ENCODE measurements around the gene ADARB2.

Gene ADARB2

DNA sequence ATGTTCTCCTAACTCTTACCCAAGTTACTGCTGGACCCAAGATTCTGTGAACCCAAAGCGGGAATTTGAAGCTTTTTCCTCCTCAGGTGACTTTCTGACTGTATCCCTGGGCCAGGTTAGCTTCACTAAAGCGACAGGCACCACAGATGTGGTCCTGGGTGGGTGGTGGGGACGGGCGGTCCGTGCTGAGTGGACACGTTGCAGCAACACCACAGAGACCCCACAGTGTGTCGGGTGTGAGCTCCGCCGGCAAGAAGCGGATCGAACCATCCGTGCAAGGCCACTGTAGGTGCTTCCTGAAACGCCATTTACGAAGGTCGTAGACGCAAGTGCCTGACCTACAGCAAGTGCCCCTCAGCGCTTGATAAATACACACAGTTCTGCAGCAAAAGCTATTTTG, 325.9 kb downstream of the ADARB2 start:
- no peak overlapping the region for H2BK15ac ChIP-seq (ENCODE audit: low read length)
- DNase-seq (ENCODE audit: low spot score), result no peak
- no peak overlapping the region for H3K27ac ChIP-seq (replicated peaks; ENCODE audit: low read length)
- H2AK5ac ChIP-seq (ENCODE audit: low read depth, low read length), result no peak overlapping the region
- no peaks in the 10 kb centered on the region for H3K79me1 ChIP-seq (ENCODE audit: low read depth, low read length)
- H2BK120ac ChIP-seq (ENCODE audit: low read depth, low read length), result no peak overlapping the region
- no peak overlapping the region for H3K9ac ChIP-seq (ENCODE audit: low read depth, low read length, poor library complexity)
- no peak overlapping the region for H2AFZ ChIP-seq (ENCODE audit: low read length)
- no peak overlapping the region for H3K4me3 ChIP-seq (ENCODE audit: low read length in 2 of 2)
- H3K18ac ChIP-seq (ENCODE audit: low read length), result peak overlapping the region; percentile 9
- no peak overlapping the region for H4K8ac ChIP-seq (ENCODE audit: low read depth, low read length)
- H3K4ac ChIP-seq (ENCODE audit: low read length), result no peak overlapping the region
- H2BK12ac ChIP-seq (ENCODE audit: low read length), result no peak overlapping the region
- H2BK5ac ChIP-seq (ENCODE audit: low read length), result no peak overlapping the region
- H3K14ac ChIP-seq (ENCODE audit: low read length), result no peak overlapping the region
- peaks cover 0 to 4% (median 0%) of the 10 kb centered on the region in 3 experiments for H3K27me3 ChIP-seq (ENCODE audit: control insufficient read depth in 3 of 3, insufficient read depth in 3 of 3, low read depth in 1 of 3, low read length in 3 of 3)
- H3K4me1 ChIP-seq (ENCODE audit: control insufficient read depth in 2 of 2, insufficient read depth in 1 of 2, low read depth in 1 of 2, low read length in 2 of 2), result no peaks in the 10 kb centered on the region
- no peak overlapping the region for H3K4me2 ChIP-seq (ENCODE audit: insufficient read depth, low read length, poor library complexity, severe bottlenecking)
- no peak overlapping the region for H4K91ac ChIP-seq (ENCODE audit: low read depth, low read length, poor library complexity)
- H3K9me3 ChIP-seq (replicated peaks in 1 of 2; ENCODE audit: control insufficient read depth in 2 of 2, insufficient read depth in 1 of 2, low read depth in 1 of 2, low read length in 2 of 2), result no peaks in the 10 kb centered on the region
- H3K36me3 ChIP-seq (replicated peaks in 1 of 2; ENCODE audit: control insufficient read depth in 2 of 2, insufficient read depth in 2 of 2, low read length in 2 of 2), result no peaks in the 10 kb centered on the region
- no peak overlapping the region for H3K23ac ChIP-seq (ENCODE audit: low read depth, low read length, poor library complexity)
- no CpG with 5 or more reads among the region's 17 CpGs for WGBS, 2 donors (ENCODE audit: extremely low coverage in 2 of 2, insufficient read length in 2 of 2, insufficient replicate concordance in 1 of 2)

DNA sequence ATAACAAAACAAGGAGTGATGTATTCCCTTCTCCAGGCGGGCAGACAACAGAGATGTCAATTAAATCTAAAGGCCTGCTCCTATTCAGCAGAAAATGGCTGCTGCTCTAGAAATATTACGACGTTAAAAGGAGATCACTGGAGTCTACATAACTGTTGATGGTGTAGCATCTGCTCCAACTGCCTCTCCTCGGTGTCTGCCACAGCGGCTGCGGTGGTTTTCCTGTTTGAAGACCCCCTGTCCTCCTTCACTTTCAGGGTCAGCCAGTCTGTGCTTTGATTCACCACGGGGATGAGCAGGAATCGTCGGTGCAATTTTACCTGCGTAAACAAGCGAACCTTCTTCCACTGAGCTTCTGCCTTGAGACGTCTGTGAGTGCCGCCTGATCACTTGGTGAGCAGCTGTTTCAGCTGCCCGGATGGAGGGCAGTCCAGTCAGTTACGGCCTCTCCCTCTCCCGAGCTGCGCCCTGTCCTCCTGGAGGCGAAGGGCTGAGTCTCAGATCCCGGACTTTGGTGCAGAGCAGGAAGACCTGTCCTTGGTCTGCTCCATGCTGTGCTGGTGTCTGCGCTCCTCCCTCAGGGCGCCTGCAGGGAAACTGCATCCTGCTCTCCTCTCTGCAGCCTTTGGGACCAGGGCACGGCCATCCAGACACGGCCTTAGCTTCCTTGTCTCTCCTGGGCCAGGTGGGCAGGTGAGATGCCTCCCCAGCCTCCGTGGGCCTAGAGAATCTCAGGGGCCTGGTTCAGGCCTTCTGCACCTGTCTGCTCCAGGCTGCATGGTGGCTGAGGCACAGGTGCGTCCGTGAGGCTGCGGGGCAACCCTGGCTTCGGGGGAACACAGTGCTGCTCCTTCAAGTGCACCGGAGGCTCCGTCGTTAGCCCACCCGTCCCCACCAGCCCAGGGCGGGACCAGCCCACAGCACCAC, 326.6 kb downstream of the ADARB2 start:
- no CpG with 5 or more reads among the region's 33 CpGs for WGBS, 2 donors (ENCODE audit: extremely low coverage in 2 of 2, insufficient read length in 2 of 2, insufficient replicate concordance in 1 of 2)
- peak overlapping the region; percentile 40 for H3K18ac ChIP-seq (ENCODE audit: low read length)
- peak overlapping the region; percentile 67 for H2AK5ac ChIP-seq (ENCODE audit: low read depth, low read length)
- no peak overlapping the region for H2BK15ac ChIP-seq (ENCODE audit: low read length)
- H2BK5ac ChIP-seq (ENCODE audit: low read length), result no peak overlapping the region
- H2BK120ac ChIP-seq (ENCODE audit: low read depth, low read length), result no peak overlapping the region
- H3K4ac ChIP-seq (ENCODE audit: low read length), result peak overlapping the region; percentile 10
- no peak overlapping the region for H4K91ac ChIP-seq (ENCODE audit: low read depth, low read length, poor library complexity)
- no peak overlapping the region for H4K8ac ChIP-seq (ENCODE audit: low read depth, low read length)
- no peaks in the 10 kb centered on the region for H3K79me1 ChIP-seq (ENCODE audit: low read depth, low read length)
- H3K4me1 ChIP-seq (ENCODE audit: control insufficient read depth in 2 of 2, insufficient read depth in 1 of 2, low read depth in 1 of 2, low read length in 2 of 2), result no peaks in the 10 kb centered on the region
- H3K14ac ChIP-seq (ENCODE audit: low read length), result no peak overlapping the region
- H3K27me3 ChIP-seq (ENCODE audit: control insufficient read depth in 3 of 3, insufficient read depth in 3 of 3, low read depth in 1 of 3, low read length in 3 of 3), result peaks cover 0 to 4% (median 0%) of the 10 kb centered on the region in 3 experiments
- no peak for DNase-seq (ENCODE audit: low spot score)
- H3K9me3 ChIP-seq (replicated peaks in 1 of 2; ENCODE audit: control insufficient read depth in 2 of 2, insufficient read depth in 1 of 2, low read depth in 1 of 2, low read length in 2 of 2), result no peaks in the 10 kb centered on the region
- H3K23ac ChIP-seq (ENCODE audit: low read depth, low read length, poor library complexity), result peak overlapping the region; percentile 1
- H3K4me2 ChIP-seq (ENCODE audit: insufficient read depth, low read length, poor library complexity, severe bottlenecking), result no peak overlapping the region
- no peak overlapping the region for H3K9ac ChIP-seq (ENCODE audit: low read depth, low read length, poor library complexity)
- no peak overlapping the region for H2AFZ ChIP-seq (ENCODE audit: low read length)
- H3K27ac ChIP-seq (replicated peaks; ENCODE audit: low read length), result no peak overlapping the region
- H2BK12ac ChIP-seq (ENCODE audit: low read length), result no peak overlapping the region
- H3K4me3 ChIP-seq (ENCODE audit: low read length in 2 of 2), result no peak overlapping the region
- no peaks in the 10 kb centered on the region for H3K36me3 ChIP-seq (replicated peaks in 1 of 2; ENCODE audit: control insufficient read depth in 2 of 2, insufficient read depth in 2 of 2, low read length in 2 of 2)

DNA sequence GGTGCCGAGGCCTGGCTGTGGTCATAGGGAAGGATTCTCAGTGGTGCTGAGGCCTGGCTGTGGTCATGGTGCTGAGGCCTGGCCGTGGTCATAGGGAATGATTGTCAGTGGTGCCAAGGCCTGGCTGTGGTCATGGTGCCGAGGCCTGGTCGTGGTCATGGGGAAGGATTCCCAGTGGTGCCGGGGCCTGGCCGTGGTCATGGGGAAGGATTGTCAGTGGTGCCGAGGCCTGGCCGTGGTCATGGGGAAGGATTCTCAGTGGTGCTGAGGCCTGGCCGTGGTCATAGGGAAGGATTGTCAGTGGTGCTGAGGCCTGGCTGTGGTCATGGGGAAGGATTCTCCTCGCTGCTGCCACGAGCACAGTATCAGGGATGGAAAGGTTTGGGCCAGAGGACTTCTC, 327.3 kb downstream of the ADARB2 start:
- H2BK120ac ChIP-seq (ENCODE audit: low read depth, low read length), result no peak overlapping the region
- no peaks in the 10 kb centered on the region for H3K36me3 ChIP-seq (replicated peaks in 1 of 2; ENCODE audit: control insufficient read depth in 2 of 2, insufficient read depth in 2 of 2, low read length in 2 of 2)
- H3K9me3 ChIP-seq (replicated peaks in 1 of 2; ENCODE audit: control insufficient read depth in 2 of 2, insufficient read depth in 1 of 2, low read depth in 1 of 2, low read length in 2 of 2), result no peaks in the 10 kb centered on the region
- no peak overlapping the region for H3K27ac ChIP-seq (replicated peaks; ENCODE audit: low read length)
- H2BK12ac ChIP-seq (ENCODE audit: low read length), result no peak overlapping the region
- H2BK5ac ChIP-seq (ENCODE audit: low read length), result no peak overlapping the region
- H3K18ac ChIP-seq (ENCODE audit: low read length), result no peak overlapping the region
- no peak overlapping the region for H3K4me3 ChIP-seq (ENCODE audit: low read length in 2 of 2)
- H4K8ac ChIP-seq (ENCODE audit: low read depth, low read length), result no peak overlapping the region
- H3K9ac ChIP-seq (ENCODE audit: low read depth, low read length, poor library complexity), result no peak overlapping the region
- no peaks in the 10 kb centered on the region for H3K79me1 ChIP-seq (ENCODE audit: low read depth, low read length)
- H2AK5ac ChIP-seq (ENCODE audit: low read depth, low read length), result no peak overlapping the region
- no peak overlapping the region for H3K14ac ChIP-seq (ENCODE audit: low read length)
- H3K4ac ChIP-seq (ENCODE audit: low read length), result no peak overlapping the region
- H2BK15ac ChIP-seq (ENCODE audit: low read length), result no peak overlapping the region
- no peak overlapping the region for H4K91ac ChIP-seq (ENCODE audit: low read depth, low read length, poor library complexity)
- no peaks in the 10 kb centered on the region for H3K4me1 ChIP-seq (ENCODE audit: control insufficient read depth in 2 of 2, insufficient read depth in 1 of 2, low read depth in 1 of 2, low read length in 2 of 2)
- DNase-seq (ENCODE audit: low spot score), result no peak
- peaks cover 0 to 4% (median 0%) of the 10 kb centered on the region in 3 experiments for H3K27me3 ChIP-seq (ENCODE audit: control insufficient read depth in 3 of 3, insufficient read depth in 3 of 3, low read depth in 1 of 3, low read length in 3 of 3)
- no CpG with 5 or more reads among the region's 11 CpGs for WGBS, 2 donors (ENCODE audit: extremely low coverage in 2 of 2, insufficient read length in 2 of 2, insufficient replicate concordance in 1 of 2)
- no peak overlapping the region for H3K4me2 ChIP-seq (ENCODE audit: insufficient read depth, low read length, poor library complexity, severe bottlenecking)
- H2AFZ ChIP-seq (ENCODE audit: low read length), result no peak overlapping the region
- no peak overlapping the region for H3K23ac ChIP-seq (ENCODE audit: low read depth, low read length, poor library complexity)

DNA sequence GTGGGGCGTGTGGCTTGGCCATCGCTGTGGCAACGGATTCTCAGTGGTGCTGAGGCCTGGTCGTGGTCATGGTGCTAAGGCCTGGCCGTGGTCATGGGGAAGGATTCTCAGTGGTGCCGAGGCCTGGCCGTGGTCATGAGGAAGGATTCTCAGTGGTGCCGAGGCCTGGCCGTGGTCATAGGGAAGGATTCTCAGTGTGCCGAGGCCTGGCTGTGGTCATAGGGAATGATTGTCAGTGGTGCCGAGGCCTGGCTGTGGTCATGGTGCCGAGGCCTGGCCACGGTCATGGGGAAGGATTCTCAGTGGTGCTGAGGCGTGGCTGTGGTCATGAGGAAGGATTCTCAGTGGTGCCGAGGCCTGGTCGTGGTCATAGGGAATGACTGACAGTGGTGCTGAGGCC, 327.9 kb downstream of the ADARB2 start:
- Histone ChIP-seq H2BK15ac (ENCODE audit: low read length) (no peak overlapping the region), H4K8ac (ENCODE audit: low read depth, low read length) (no peak overlapping the region), H2BK12ac (ENCODE audit: low read length) (no peak overlapping the region)

More for the DNA sequence above, 327.9 kb downstream of the ADARB2 start:
- WGBS, 2 donors (ENCODE audit: extremely low coverage in 2 of 2, insufficient read length in 2 of 2, insufficient replicate concordance in 1 of 2), result no CpG with 5 or more reads among the region's 16 CpGs
- no peak overlapping the region for H3K4me2 ChIP-seq (ENCODE audit: insufficient read depth, low read length, poor library complexity, severe bottlenecking)
- no peak overlapping the region for H2AFZ ChIP-seq (ENCODE audit: low read length)
- H3K18ac ChIP-seq (ENCODE audit: low read length), result peak overlapping the region; percentile 77
- no peak overlapping the region for H2BK120ac ChIP-seq (ENCODE audit: low read depth, low read length)
- H3K27me3 ChIP-seq (ENCODE audit: control insufficient read depth in 3 of 3, insufficient read depth in 3 of 3, low read depth in 1 of 3, low read length in 3 of 3), result peaks cover 0 to 4% (median 0%) of the 10 kb centered on the region in 3 experiments
- H3K9me3 ChIP-seq (replicated peaks in 1 of 2; ENCODE audit: control insufficient read depth in 2 of 2, insufficient read depth in 1 of 2, low read depth in 1 of 2, low read length in 2 of 2), result no peaks in the 10 kb centered on the region
- H4K91ac ChIP-seq (ENCODE audit: low read depth, low read length, poor library complexity), result no peak overlapping the region
- H3K4me3 ChIP-seq (ENCODE audit: low read length in 2 of 2), result no peak overlapping the region
- no peak overlapping the region for H3K14ac ChIP-seq (ENCODE audit: low read length)
- no peaks in the 10 kb centered on the region for H3K4me1 ChIP-seq (ENCODE audit: control insufficient read depth in 2 of 2, insufficient read depth in 1 of 2, low read depth in 1 of 2, low read length in 2 of 2)
- no peak for DNase-seq (ENCODE audit: low spot score)
- no peaks in the 10 kb centered on the region for H3K79me1 ChIP-seq (ENCODE audit: low read depth, low read length)
- no peak overlapping the region for H3K9ac ChIP-seq (ENCODE audit: low read depth, low read length, poor library complexity)
- H2AK5ac ChIP-seq (ENCODE audit: low read depth, low read length), result no peak overlapping the region
- H3K4ac ChIP-seq (ENCODE audit: low read length), result no peak overlapping the region
- no peak overlapping the region for H2BK5ac ChIP-seq (ENCODE audit: low read length)
- no peaks in the 10 kb centered on the region for H3K36me3 ChIP-seq (replicated peaks in 1 of 2; ENCODE audit: control insufficient read depth in 2 of 2, insufficient read depth in 2 of 2, low read length in 2 of 2)
- H3K27ac ChIP-seq (replicated peaks; ENCODE audit: low read length), result no peak overlapping the region
- no peak overlapping the region for H3K23ac ChIP-seq (ENCODE audit: low read depth, low read length, poor library complexity)
